ENCODE results near the gene NCK2.

The NCK2 gene

GRCh38 chr2:105746177-105747080 lies 1.7 kb downstream of the NCK2 start:
- Histone ChIP-seq H3K4me1 (ENCODE audit: control insufficient read depth, insufficient read depth, low read depth, low read length) (peaks cover 16% of the 10 kb centered on the region), H3K27me3 (ENCODE audit: control insufficient read depth in 1 of 2, insufficient read depth in 1 of 2, low read length in 2 of 2) (peaks cover 0 to 12% of the 10 kb centered on the region in 2 experiments), H2AFZ (ENCODE audit: low read depth, low read length) (no peak overlapping the region), H3K14ac (ENCODE audit: low read length in 2 of 2) (no peak overlapping the region), H3K23ac (ENCODE audit: low read length in 2 of 2) (no peak overlapping the region), H3K9ac (ENCODE audit: low read length) (peak overlapping the region; percentile 85), H2BK5ac (ENCODE audit: low read depth, low read length, poor library complexity, severe bottlenecking) (no peak overlapping the region), H2BK15ac (ENCODE audit: low read depth, poor library complexity, severe bottlenecking) (no peak overlapping the region), H4K8ac (ENCODE audit: low read length) (no peak overlapping the region), H2BK120ac (ENCODE audit: low read depth, low read length) (no peak overlapping the region), H3K79me1 (replicated peaks; ENCODE audit: low read length, poor library complexity, severe bottlenecking) (peaks cover 11% of the 10 kb centered on the region), H4K91ac (ENCODE audit: low read length) (no peak overlapping the region), H3K4ac (ENCODE audit: low read depth in 1 of 2, low read length in 2 of 2) (no peak overlapping the region), H3K27ac (ENCODE audit: low read length, poor library complexity, severe bottlenecking) (no peak overlapping the region), H3K9me3 (ENCODE audit: control insufficient read depth, low read length) (no peaks in the 10 kb centered on the region), H3K18ac (ENCODE audit: low read depth in 1 of 2, low read length in 2 of 2) (peak overlapping the region in 1 of 2 experiments; percentile 11), H3K36me3 (ENCODE audit: control insufficient read depth in 1 of 2, insufficient read depth in 2 of 2, low read depth in 1 of 2, low read length in 2 of 2) (peaks cover 0 to 2% of the 10 kb centered on the region in 2 experiments), H3K4me3 (ENCODE audit: insufficient read depth in 1 of 2, low read depth in 1 of 2, low read length in 2 of 2) (peak overlapping the region; percentile 42 to 86), H2BK12ac (ENCODE audit: low read length in 2 of 2) (peak overlapping the region in 1 of 2 experiments; percentile 29), H3K4me2 (ENCODE audit: low read length, poor library complexity, severe bottlenecking) (peak overlapping the region; percentile 94), H2AK5ac (ENCODE audit: low read length, severe bottlenecking) (no peak overlapping the region)
- DNase-seq: no peak
- WGBS: 58% methylated on average over 23 of the region's 23 CpGs

- Histone ChIP-seq H2BK120ac (ENCODE audit: low read depth, low read length) (no peak overlapping the region), H3K4ac (ENCODE audit: low read depth in 1 of 2, low read length in 2 of 2) (no peak overlapping the region), H2AFZ (ENCODE audit: low read depth, low read length) (no peak overlapping the region), H2BK15ac (ENCODE audit: low read depth, poor library complexity, severe bottlenecking) (no peak overlapping the region), H4K8ac (ENCODE audit: low read length) (no peak overlapping the region), H3K18ac (ENCODE audit: low read depth in 1 of 2, low read length in 2 of 2) (peak overlapping the region in 1 of 2 experiments; percentile 29), H3K4me2 (ENCODE audit: low read length, poor library complexity, severe bottlenecking) (no peak overlapping the region), H3K9ac (ENCODE audit: low read length) (no peak overlapping the region), H3K4me1 (ENCODE audit: control insufficient read depth, insufficient read depth, low read depth, low read length) (peaks cover 16% of the 10 kb centered on the region), H3K14ac (ENCODE audit: low read length in 2 of 2) (no peak overlapping the region), H2AK5ac (ENCODE audit: low read length, severe bottlenecking) (no peak overlapping the region), H3K27me3 (ENCODE audit: control insufficient read depth in 1 of 2, insufficient read depth in 1 of 2, low read length in 2 of 2) (peaks cover 0 to 2% of the 10 kb centered on the region in 2 experiments), H2BK5ac (ENCODE audit: low read depth, low read length, poor library complexity, severe bottlenecking) (no peak overlapping the region), H3K27ac (ENCODE audit: low read length, poor library complexity, severe bottlenecking) (no peak overlapping the region), H2BK12ac (ENCODE audit: low read length in 2 of 2) (no peak overlapping the region), H4K91ac (ENCODE audit: low read length) (no peak overlapping the region), H3K79me1 (replicated peaks; ENCODE audit: low read length, poor library complexity, severe bottlenecking) (peaks cover 13% of the 10 kb centered on the region), H3K36me3 (ENCODE audit: control insufficient read depth in 1 of 2, insufficient read depth in 2 of 2, low read depth in 1 of 2, low read length in 2 of 2) (peaks cover 0 to 2% of the 10 kb centered on the region in 2 experiments), H3K4me3 (ENCODE audit: insufficient read depth in 1 of 2, low read depth in 1 of 2, low read length in 2 of 2) (no peak overlapping the region), H3K23ac (ENCODE audit: low read length in 2 of 2) (no peak overlapping the region), H3K9me3 (ENCODE audit: control insufficient read depth, low read length) (no peaks in the 10 kb centered on the region)
- WGBS: 91% methylated on average over 13 of the region's 13 CpGs
- DNase-seq: peak; percentile 45
Observed at GRCh38 chr2:105747254-105747894, 2.7 kb downstream of the NCK2 start.

GRCh38 chr2:105747991-105748390 lies 3.3 kb downstream of the NCK2 start:
- Histone ChIP-seq H3K23ac (ENCODE audit: low read length in 2 of 2) (no peak overlapping the region), H3K79me1 (replicated peaks; ENCODE audit: low read length, poor library complexity, severe bottlenecking) (peaks cover 13% of the 10 kb centered on the region), H3K14ac (ENCODE audit: low read length in 2 of 2) (no peak overlapping the region), H3K9ac (ENCODE audit: low read length) (no peak overlapping the region), H3K27me3 (ENCODE audit: control insufficient read depth in 1 of 2, insufficient read depth in 1 of 2, low read length in 2 of 2) (no peaks in the 10 kb centered on the region), H4K8ac (ENCODE audit: low read length) (no peak overlapping the region), H3K27ac (ENCODE audit: low read length, poor library complexity, severe bottlenecking) (no peak overlapping the region), H2AFZ (ENCODE audit: low read depth, low read length) (no peak overlapping the region), H2BK5ac (ENCODE audit: low read depth, low read length, poor library complexity, severe bottlenecking) (no peak overlapping the region), H4K91ac (ENCODE audit: low read length) (no peak overlapping the region), H2BK12ac (ENCODE audit: low read length in 2 of 2) (no peak overlapping the region), H3K4me2 (ENCODE audit: low read length, poor library complexity, severe bottlenecking) (no peak overlapping the region), H2BK120ac (ENCODE audit: low read depth, low read length) (no peak overlapping the region), H2BK15ac (ENCODE audit: low read depth, poor library complexity, severe bottlenecking) (no peak overlapping the region), H3K9me3 (ENCODE audit: control insufficient read depth, low read length) (no peaks in the 10 kb centered on the region), H3K4me1 (ENCODE audit: control insufficient read depth, insufficient read depth, low read depth, low read length) (peaks cover 16% of the 10 kb centered on the region), H3K4me3 (ENCODE audit: insufficient read depth in 1 of 2, low read depth in 1 of 2, low read length in 2 of 2) (no peak overlapping the region), H3K36me3 (ENCODE audit: control insufficient read depth in 1 of 2, insufficient read depth in 2 of 2, low read depth in 1 of 2, low read length in 2 of 2) (peaks cover 0 to 2% of the 10 kb centered on the region in 2 experiments), H2AK5ac (ENCODE audit: low read length, severe bottlenecking) (no peak overlapping the region), H3K18ac (ENCODE audit: low read depth in 1 of 2, low read length in 2 of 2) (no peak overlapping the region), H3K4ac (ENCODE audit: low read depth in 1 of 2, low read length in 2 of 2) (no peak overlapping the region)
- DNase-seq: peak; percentile 53
- WGBS: 77% methylated on average over 3 of the region's 4 CpGs

GRCh38 chr2:105748566-105748965 lies 3.9 kb downstream of the NCK2 start:
- Histone ChIP-seq H3K14ac (ENCODE audit: low read length in 2 of 2) (no peak overlapping the region), H3K18ac (ENCODE audit: low read depth in 1 of 2, low read length in 2 of 2) (no peak overlapping the region), H3K27ac (ENCODE audit: low read length, poor library complexity, severe bottlenecking) (no peak overlapping the region), H4K91ac (ENCODE audit: low read length) (no peak overlapping the region), H2BK12ac (ENCODE audit: low read length in 2 of 2) (no peak overlapping the region), H3K4me2 (ENCODE audit: low read length, poor library complexity, severe bottlenecking) (no peak overlapping the region), H3K9me3 (ENCODE audit: control insufficient read depth, low read length) (no peaks in the 10 kb centered on the region), H3K4me3 (ENCODE audit: insufficient read depth in 1 of 2, low read depth in 1 of 2, low read length in 2 of 2) (no peak overlapping the region), H3K23ac (ENCODE audit: low read length in 2 of 2) (no peak overlapping the region), H3K79me1 (replicated peaks; ENCODE audit: low read length, poor library complexity, severe bottlenecking) (peaks cover 19% of the 10 kb centered on the region), H3K4me1 (ENCODE audit: control insufficient read depth, insufficient read depth, low read depth, low read length) (peaks cover 16% of the 10 kb centered on the region), H2BK5ac (ENCODE audit: low read depth, low read length, poor library complexity, severe bottlenecking) (no peak overlapping the region), H3K36me3 (ENCODE audit: control insufficient read depth in 1 of 2, insufficient read depth in 2 of 2, low read depth in 1 of 2, low read length in 2 of 2) (peaks cover 2 to 4% of the 10 kb centered on the region in 2 experiments), H2BK120ac (ENCODE audit: low read depth, low read length) (no peak overlapping the region), H4K8ac (ENCODE audit: low read length) (no peak overlapping the region), H2AK5ac (ENCODE audit: low read length, severe bottlenecking) (no peak overlapping the region), H3K9ac (ENCODE audit: low read length) (no peak overlapping the region), H3K27me3 (ENCODE audit: control insufficient read depth in 1 of 2, insufficient read depth in 1 of 2, low read length in 2 of 2) (no peaks in the 10 kb centered on the region), H2BK15ac (ENCODE audit: low read depth, poor library complexity, severe bottlenecking) (no peak overlapping the region), H3K4ac (ENCODE audit: low read depth in 1 of 2, low read length in 2 of 2) (no peak overlapping the region), H2AFZ (ENCODE audit: low read depth, low read length) (no peak overlapping the region)
- no peak for DNase-seq
- no CpG with 5 or more reads among the region's 1 CpG for WGBS

Data from mesenchymal stem cell (in vitro differentiated cells and primary cell).